ENCODE measurements around the gene PEX14. TPM values are rescaled to one million over a fixed set of nuclear protein-coding genes. Genes with fewer than 3 reads are reported as not detected.

The PEX14 gene
- total and polyA plus RNA-seq, 9 of the 15 experiments (the other 6 are each of a cell fraction or from before 2014, with no cell fraction given): 2.6 to 45.7 (median 22.7) TPM

DNA sequence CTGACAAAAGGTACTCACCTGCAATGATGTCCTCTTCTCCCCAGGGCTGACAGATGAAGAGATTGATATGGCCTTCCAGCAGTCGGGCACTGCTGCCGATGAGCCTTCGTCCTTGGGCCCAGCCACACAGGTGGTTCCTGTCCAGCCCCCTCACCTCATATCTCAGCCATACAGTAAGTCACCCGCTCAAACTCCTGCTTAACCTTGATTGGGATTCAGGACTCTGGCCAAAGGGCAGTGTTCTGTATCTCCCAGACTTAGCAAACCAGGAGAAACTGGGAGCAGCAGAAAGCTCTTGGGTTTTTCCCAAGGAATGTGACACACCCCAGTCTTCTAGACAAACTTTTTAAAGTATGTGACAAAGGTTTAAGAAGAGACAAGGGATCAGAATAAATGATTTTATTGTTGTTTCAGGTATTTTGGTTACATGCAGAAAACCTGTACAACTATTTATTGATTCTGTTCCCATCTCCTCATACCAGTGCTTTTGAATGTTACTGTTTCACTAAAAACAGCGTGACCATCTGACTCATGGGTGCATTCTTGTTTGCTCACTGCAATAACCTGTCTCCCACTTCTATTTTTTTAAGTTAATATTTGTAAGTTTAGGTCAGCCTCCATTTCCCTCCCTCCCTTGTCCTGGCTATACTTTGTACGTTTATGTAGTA, 124.6 kb downstream of the PEX14 start (continued):
- no peak for TF ChIP-seq ZBTB40 (IDR thresholded peaks at IDR 0.05)
- TF ChIP-seq ZBTB40 (CRISPR knock-in tag; IDR thresholded peaks at IDR 0.05): no peak
- TF ChIP-seq, protein P1, sequence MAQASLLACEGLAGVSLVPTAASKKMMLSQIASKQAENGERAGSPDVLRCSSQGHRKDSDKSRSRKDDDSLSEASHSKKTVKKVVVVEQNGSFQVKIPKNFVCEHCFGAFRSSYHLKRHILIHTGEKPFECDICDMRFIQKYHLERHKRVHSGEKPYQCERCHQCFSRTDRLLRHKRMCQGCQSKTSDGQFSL (CRISPR knock-in tag; IDR thresholded peaks at IDR 0.05): no peak
- TF ChIP-seq, protein P1 (tag; IDR thresholded peaks at IDR 0.05): no peak
- TF ChIP-seq BRF2 (IDR thresholded peaks at IDR 0.05; ENCODE audit: borderline replicate concordance, insufficient read depth, insufficient read length): no peak
- no peak for TF ChIP-seq MYNN (IDR thresholded peaks at IDR 0.05)
- no peak for TF ChIP-seq MYNN (CRISPR knock-in tag; IDR thresholded peaks at IDR 0.05)
